Panc1 (cell line): ENCODE data around the gene MED13L.

Experiments used
- CTCF ChIP-seq: fragments of 450-650 bp; IDR thresholded peaks from 2 replicates; pipeline ENCODE4 v1.5.1; 2017; ENCODE audit warnings: mild to moderate bottlenecking
- POLR2AphosphoS5 ChIP-seq: IDR thresholded peaks from 2 replicates; pipeline ENCODE4 v1.6.1; 2012; ENCODE audit warnings: mild to moderate bottlenecking, low read depth, low read length, moderate library complexity
- TCF7L2 ChIP-seq: IDR thresholded peaks from 2 replicates; pipeline ENCODE4 v1.6.1; 2011; ENCODE audit warnings: mild to moderate bottlenecking, low read depth, low read length, inconsistent platforms
- TF ChIP-seq, protein P1 (sequence below), 2 experiments: IDR thresholded peaks; 2 replicates each; pipeline ENCODE4 v1.6.1; 2011 to 2012; ENCODE audit warnings: low read depth in 2 of 2, control low read depth in 1 of 2, low read length in 1 of 2, mild to moderate bottlenecking in 1 of 2, moderate library complexity in 1 of 2; ENCODE audit not compliant: insufficient read depth in 1 of 2

DNA sequence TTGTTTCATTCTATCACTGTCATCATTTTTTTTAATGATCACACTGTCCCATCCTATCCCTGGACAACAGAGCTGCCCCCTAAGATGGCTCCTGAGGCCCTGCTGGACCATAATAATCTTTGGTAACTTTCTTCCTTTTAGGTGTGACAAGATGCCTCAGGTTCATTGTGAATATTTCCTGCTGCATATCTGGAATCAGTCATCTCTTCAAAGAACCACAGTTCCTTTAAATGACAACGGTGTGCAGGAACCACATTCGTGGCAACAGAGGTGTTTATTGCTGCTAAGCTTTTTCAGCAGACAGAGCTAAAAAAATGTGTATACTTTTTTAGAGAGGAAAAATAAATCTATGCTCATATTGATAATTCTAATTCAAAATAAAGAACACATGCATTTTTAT is 312.9 kb downstream of the MED13L start:
- no peak for TF ChIP-seq CTCF
- TF ChIP-seq TCF7L2 = no peak
- no peak for TF ChIP-seq POLR2AphosphoS5
- TF ChIP-seq, protein P1, sequence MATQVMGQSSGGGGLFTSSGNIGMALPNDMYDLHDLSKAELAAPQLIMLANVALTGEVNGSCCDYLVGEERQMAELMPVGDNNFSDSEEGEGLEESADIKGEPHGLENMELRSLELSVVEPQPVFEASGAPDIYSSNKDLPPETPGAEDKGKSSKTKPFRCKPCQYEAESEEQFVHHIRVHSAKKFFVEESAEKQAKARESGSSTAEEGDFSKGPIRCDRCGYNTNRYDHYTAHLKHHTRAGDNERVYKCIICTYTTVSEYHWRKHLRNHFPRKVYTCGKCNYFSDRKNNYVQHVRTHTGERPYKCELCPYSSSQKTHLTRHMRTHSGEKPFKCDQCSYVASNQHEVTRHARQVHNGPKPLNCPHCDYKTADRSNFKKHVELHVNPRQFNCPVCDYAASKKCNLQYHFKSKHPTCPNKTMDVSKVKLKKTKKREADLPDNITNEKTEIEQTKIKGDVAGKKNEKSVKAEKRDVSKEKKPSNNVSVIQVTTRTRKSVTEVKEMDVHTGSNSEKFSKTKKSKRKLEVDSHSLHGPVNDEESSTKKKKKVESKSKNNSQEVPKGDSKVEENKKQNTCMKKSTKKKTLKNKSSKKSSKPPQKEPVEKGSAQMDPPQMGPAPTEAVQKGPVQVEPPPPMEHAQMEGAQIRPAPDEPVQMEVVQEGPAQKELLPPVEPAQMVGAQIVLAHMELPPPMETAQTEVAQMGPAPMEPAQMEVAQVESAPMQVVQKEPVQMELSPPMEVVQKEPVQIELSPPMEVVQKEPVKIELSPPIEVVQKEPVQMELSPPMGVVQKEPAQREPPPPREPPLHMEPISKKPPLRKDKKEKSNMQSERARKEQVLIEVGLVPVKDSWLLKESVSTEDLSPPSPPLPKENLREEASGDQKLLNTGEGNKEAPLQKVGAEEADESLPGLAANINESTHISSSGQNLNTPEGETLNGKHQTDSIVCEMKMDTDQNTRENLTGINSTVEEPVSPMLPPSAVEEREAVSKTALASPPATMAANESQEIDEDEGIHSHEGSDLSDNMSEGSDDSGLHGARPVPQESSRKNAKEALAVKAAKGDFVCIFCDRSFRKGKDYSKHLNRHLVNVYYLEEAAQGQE (IDR thresholded peaks at IDR 0.05; ENCODE audit: insufficient read depth in 1 of 2, low read depth in 2 of 2, low read length in 1 of 2) = no peak
